ENCODE measurements around the gene CDK5RAP1. TPM values are rescaled to one million over a fixed set of nuclear protein-coding genes. Genes with fewer than 3 reads are reported as not detected.

Gene CDK5RAP1
- total and polyA plus RNA-seq, 4 donors: 20.3 to 43.1 (median 23.2) TPM

DNA sequence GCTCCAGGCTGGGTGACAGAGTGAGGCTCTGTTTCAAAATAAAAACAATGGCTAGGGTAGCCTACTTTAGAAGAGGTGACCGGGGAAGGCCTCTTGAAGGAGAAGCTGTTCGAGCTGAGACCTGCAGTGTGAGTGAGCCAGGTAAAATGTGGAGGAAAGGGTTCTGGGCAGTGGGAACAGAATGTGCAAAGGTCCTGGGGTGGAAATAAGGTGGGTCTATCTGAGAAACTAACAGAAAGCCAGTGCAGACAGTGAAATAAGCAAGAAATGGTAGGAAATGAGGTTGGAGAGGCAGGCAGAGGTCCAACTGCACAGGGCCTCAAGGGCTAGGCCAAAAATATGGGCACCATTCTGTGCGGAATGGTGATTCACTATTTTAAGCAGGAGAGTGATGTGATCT lies 64.9 kb downstream of the CDK5RAP1 start:
- no peak overlapping the region for H3K27ac ChIP-seq (ENCODE audit: low read depth in 1 of 2, low read length in 1 of 2)
- no peaks in the 10 kb centered on the region for H3K27me3 ChIP-seq (ENCODE audit: control insufficient read depth in 3 of 3, insufficient read depth in 3 of 3, low read length in 2 of 3)
- H3K36me3 ChIP-seq (ENCODE audit: control insufficient read depth in 4 of 4, insufficient read depth in 4 of 4, low read length in 4 of 4): no peaks in the 10 kb centered on the region
- no peaks in the 10 kb centered on the region for H3K9me3 ChIP-seq (ENCODE audit: control insufficient read depth in 4 of 4, insufficient read depth in 3 of 4, low read length in 3 of 4)
- H3K4me3 ChIP-seq: no peak overlapping the region
- DNase-seq (no peak), ATAC-seq (ENCODE audit: insufficient read depth, low FRiP score) (no peak)
- no peak for TF ChIP-seq CTCF (IDR thresholded peaks at IDR 0.05; ENCODE audit: control extremely low read depth, extremely low read depth)
- 92 to 94% methylated on average over 3 of the region's 3 CpGs for WGBS, 2 donors
- H3K9ac ChIP-seq (ENCODE audit: insufficient read depth in 1 of 2, low read length in 2 of 2): no peak overlapping the region
- H3K4me1 ChIP-seq (ENCODE audit: control insufficient read depth in 5 of 5, insufficient read depth in 5 of 5, low read length in 5 of 5): no peaks in the 10 kb centered on the region

- Histone ChIP-seq H3K36me3 (ENCODE audit: control insufficient read depth in 4 of 4, insufficient read depth in 4 of 4, low read length in 4 of 4) (no peaks in the 10 kb centered on the region), H3K9me3 (ENCODE audit: control insufficient read depth in 4 of 4, insufficient read depth in 3 of 4, low read length in 3 of 4) (no peaks in the 10 kb centered on the region), H3K9ac (ENCODE audit: insufficient read depth in 1 of 2, low read length in 2 of 2) (no peak overlapping the region), H3K27me3 (ENCODE audit: control insufficient read depth in 3 of 3, insufficient read depth in 3 of 3, low read length in 2 of 3) (no peaks in the 10 kb centered on the region), H3K27ac (ENCODE audit: low read depth in 1 of 2, low read length in 1 of 2) (no peak overlapping the region), H3K4me1 (ENCODE audit: control insufficient read depth in 5 of 5, insufficient read depth in 5 of 5, low read length in 5 of 5) (no peaks in the 10 kb centered on the region), H3K4me3 (no peak overlapping the region)
- 78 to 80% methylated on average over 3 of the region's 3 CpGs for WGBS, 2 donors
- no peak for DNase-seq
- no peak for TF ChIP-seq CTCF (IDR thresholded peaks at IDR 0.05; ENCODE audit: control extremely low read depth, extremely low read depth)
- ATAC-seq (ENCODE audit: insufficient read depth, low FRiP score): no peak
Observed at GRCh38 chr20:33334111-33334510, 67.2 kb downstream of the CDK5RAP1 start.

- ATAC-seq (ENCODE audit: insufficient read depth, low FRiP score) (no peak), DNase-seq (no peak)
- Histone ChIP-seq H3K9me3 (ENCODE audit: control insufficient read depth in 4 of 4, insufficient read depth in 3 of 4, low read length in 3 of 4) (no peaks in the 10 kb centered on the region), H3K36me3 (ENCODE audit: control insufficient read depth in 4 of 4, insufficient read depth in 4 of 4, low read length in 4 of 4) (no peaks in the 10 kb centered on the region), H3K27me3 (ENCODE audit: control insufficient read depth in 3 of 3, insufficient read depth in 3 of 3, low read length in 2 of 3) (peaks cover 0 to 1% (median 0%) of the 10 kb centered on the region in 3 donors), H3K9ac (ENCODE audit: insufficient read depth in 1 of 2, low read length in 2 of 2) (no peak overlapping the region), H3K4me3 (no peak overlapping the region), H3K4me1 (ENCODE audit: control insufficient read depth in 5 of 5, insufficient read depth in 5 of 5, low read length in 5 of 5) (no peaks in the 10 kb centered on the region), H3K27ac (ENCODE audit: low read depth in 1 of 2, low read length in 1 of 2) (no peak overlapping the region)
- no peak for TF ChIP-seq CTCF (IDR thresholded peaks at IDR 0.05; ENCODE audit: control extremely low read depth, extremely low read depth)
- WGBS, 2 donors: 87 to 89% methylated on average over 7 of the region's 7 CpGs
Observed at GRCh38 chr20:33333616-33334015, 67.7 kb downstream of the CDK5RAP1 start.

DNA sequence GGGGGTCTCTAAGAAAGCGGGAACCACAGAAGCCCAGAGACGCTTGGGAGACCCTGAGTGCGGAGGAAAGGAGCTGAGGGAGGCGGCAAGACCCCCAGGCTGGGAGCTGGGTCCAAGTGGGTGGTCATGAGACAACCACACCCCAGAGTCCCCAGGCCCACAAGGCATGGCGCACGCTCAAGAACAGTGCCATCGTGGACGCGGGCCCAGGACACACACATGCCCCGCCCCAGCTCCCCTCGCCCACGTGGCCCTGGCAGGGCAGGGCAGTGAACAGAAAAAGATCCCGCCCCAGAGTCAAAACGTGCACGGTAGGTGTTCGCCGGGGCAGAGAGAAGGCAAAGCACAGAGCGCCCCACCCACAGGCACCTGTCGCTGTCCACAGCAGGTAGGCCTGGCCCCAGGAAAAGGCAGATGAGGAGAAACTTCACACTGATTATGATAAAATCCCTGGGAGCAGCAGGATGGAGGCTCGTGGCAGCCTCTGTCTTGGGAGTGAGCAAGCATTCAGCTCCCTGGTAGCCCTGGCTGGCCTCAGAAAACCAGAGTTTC lies 68.3 kb downstream of the CDK5RAP1 start:
- ATAC-seq (ENCODE audit: insufficient read depth, low FRiP score): no peak
- H3K9me3 ChIP-seq (ENCODE audit: control insufficient read depth in 4 of 4, insufficient read depth in 3 of 4, low read length in 3 of 4): no peaks in the 10 kb centered on the region
- WGBS, 2 donors: 74 to 80% methylated on average over 20 of the region's 20 CpGs
- H3K27ac ChIP-seq (ENCODE audit: low read depth in 1 of 2, low read length in 1 of 2): no peak overlapping the region
- no peak for DNase-seq
- H3K9ac ChIP-seq (ENCODE audit: insufficient read depth in 1 of 2, low read length in 2 of 2): no peak overlapping the region
- peaks cover 0 to 3% (median 0%) of the 10 kb centered on the region in 3 donors for H3K27me3 ChIP-seq (ENCODE audit: control insufficient read depth in 3 of 3, insufficient read depth in 3 of 3, low read length in 2 of 3)
- TF ChIP-seq CTCF (IDR thresholded peaks at IDR 0.05; ENCODE audit: control extremely low read depth, extremely low read depth): no peak
- H3K4me1 ChIP-seq (ENCODE audit: control insufficient read depth in 5 of 5, insufficient read depth in 5 of 5, low read length in 5 of 5): no peaks in the 10 kb centered on the region
- no peak overlapping the region for H3K4me3 ChIP-seq
- no peaks in the 10 kb centered on the region for H3K36me3 ChIP-seq (ENCODE audit: control insufficient read depth in 4 of 4, insufficient read depth in 4 of 4, low read length in 4 of 4)
